Activated T-helper 17 cell treated with anti-CD3 and anti-CD28 coated beads, Interleukin-2, amount 50 U/mL, for 72 hours (primary cell): ENCODE measurements around the gene MYO16. TPM values are rescaled to one million over a fixed set of nuclear protein-coding genes. Genes with fewer than 3 reads are reported as not detected.
"Not testable (repeated sequence)": the region's sequence is repeated elsewhere in the genome, so short reads cannot be mapped to it uniquely, and the experiment has no call there.

Experiments used
- ATAC-seq: fragments of 150-1000 bp; cut with Tn5 transposase; replicated peaks from 2 replicates; pipeline ENCODE4 v1.10.0; 2021; ENCODE audit warnings: mild to moderate bottlenecking, moderate library complexity
- H3K27ac Mint-ChIP-seq: one replicate; pipeline ENCODE4 v1.8.0; 2022; ENCODE audit warnings: mixed read lengths
- H3K27me3 Mint-ChIP-seq: one replicate; pipeline ENCODE4 v1.8.0; 2022; ENCODE audit warnings: mixed read lengths
- H3K36me3 Mint-ChIP-seq: one replicate; pipeline ENCODE4 v1.8.0; 2022; ENCODE audit warnings: low read depth, mild to moderate bottlenecking, mixed read lengths
- H3K4me1 Mint-ChIP-seq: one replicate; pipeline ENCODE4 v1.8.0; 2022; ENCODE audit warnings: mixed read lengths
- H3K4me3 Mint-ChIP-seq: one replicate; pipeline ENCODE4 v1.8.0; 2022; ENCODE audit warnings: mild to moderate bottlenecking, mixed read lengths
- H3K9me3 Mint-ChIP-seq: one replicate; pipeline ENCODE4 v1.8.0; 2022; ENCODE audit warnings: mixed read lengths
- total RNA-seq, 2 donors: library from RNA; stranded (reverse); gene quantifications; one replicate each; pipeline ENCODE4 v1.2.3, GENCODE V29; 2022

Gene MYO16
- total RNA-seq, 2 donors from 2014 or later, result not detected

DNA sequence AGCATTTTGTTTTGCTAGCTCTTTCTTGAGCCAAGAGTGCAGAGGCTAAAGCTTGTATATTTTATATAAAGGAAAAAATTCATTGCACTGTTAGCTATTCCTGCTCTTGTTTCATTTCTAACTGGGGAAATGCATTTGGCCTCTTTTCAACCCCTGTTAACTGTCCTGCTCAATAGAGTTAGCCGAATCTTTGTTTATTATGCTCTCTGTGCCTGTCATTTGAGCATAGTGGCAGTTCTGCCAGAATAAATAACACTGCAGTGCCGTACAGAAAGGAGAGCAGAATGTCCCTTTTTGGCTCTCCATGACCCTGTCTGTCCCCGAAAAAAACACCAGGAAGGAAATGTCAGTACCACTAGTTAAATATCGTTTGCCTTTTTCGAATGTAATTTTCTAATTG, 350.8 kb downstream of the MYO16 start:
- peaks cover 26% of the 10 kb centered on the region for H3K27me3 Mint-ChIP-seq
- H3K4me1 Mint-ChIP-seq, result no peaks in the 10 kb centered on the region
- no peak for ATAC-seq
- H3K4me3 Mint-ChIP-seq, result no peak overlapping the region
- H3K27ac Mint-ChIP-seq, result no peak overlapping the region
- no peaks in the 10 kb centered on the region for H3K9me3 Mint-ChIP-seq
- H3K36me3 Mint-ChIP-seq, result no peaks in the 10 kb centered on the region

GRCh38 chr13:108981407-108981806, 352.0 kb downstream of the MYO16 start:
- Mint-ChIP-seq H3K4me3 (no peak overlapping the region), H3K9me3 (no peaks in the 10 kb centered on the region), H3K4me1 (no peaks in the 10 kb centered on the region), H3K36me3 (no peaks in the 10 kb centered on the region), H3K27me3 (peaks cover 31% of the 10 kb centered on the region), H3K27ac (no peak overlapping the region)
- ATAC-seq, result no peak

GRCh38 chr13:108983273-108983672, 353.9 kb downstream of the MYO16 start:
- H3K4me3 Mint-ChIP-seq, result no peak overlapping the region
- H3K27ac Mint-ChIP-seq, result no peak overlapping the region
- no peaks in the 10 kb centered on the region for H3K9me3 Mint-ChIP-seq
- no peaks in the 10 kb centered on the region for H3K4me1 Mint-ChIP-seq
- ATAC-seq, result no peak
- peaks cover 29% of the 10 kb centered on the region for H3K27me3 Mint-ChIP-seq
- H3K36me3 Mint-ChIP-seq, result no peaks in the 10 kb centered on the region

GRCh38 chr13:108984251-108984920, 355.0 kb downstream of the MYO16 start:
- no peak for ATAC-seq
- Mint-ChIP-seq H3K36me3 (no peaks in the 10 kb centered on the region), H3K27me3 (peaks cover 21% of the 10 kb centered on the region), H3K9me3 (no peaks in the 10 kb centered on the region), H3K4me1 (no peaks in the 10 kb centered on the region), H3K4me3 (no peak overlapping the region), H3K27ac (no peak overlapping the region)

DNA sequence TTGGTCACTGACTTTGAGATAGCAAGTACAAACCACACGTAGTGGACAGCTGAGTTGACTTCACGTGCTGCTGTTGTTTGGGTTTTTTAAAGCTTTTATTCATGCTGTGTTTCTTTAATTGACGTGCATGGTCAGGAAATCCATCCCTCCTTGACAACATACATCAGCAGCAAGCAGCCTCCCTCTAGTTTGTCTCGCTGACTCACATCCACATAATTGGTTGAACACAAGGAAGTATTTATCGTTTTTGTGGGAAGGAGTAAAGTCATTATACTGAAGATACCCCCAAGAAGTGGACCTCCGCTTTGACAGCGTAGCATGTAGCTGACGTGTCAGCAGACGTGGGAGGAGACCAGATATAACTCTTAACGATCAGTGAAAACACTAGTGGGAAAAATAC, 355.8 kb downstream of the MYO16 start:
- Mint-ChIP-seq H3K36me3 (no peaks in the 10 kb centered on the region), H3K27me3 (peaks cover 21% of the 10 kb centered on the region), H3K4me1 (no peaks in the 10 kb centered on the region), H3K9me3 (no peaks in the 10 kb centered on the region), H3K27ac (no peak overlapping the region), H3K4me3 (no peak overlapping the region)
- no peak for ATAC-seq

DNA sequence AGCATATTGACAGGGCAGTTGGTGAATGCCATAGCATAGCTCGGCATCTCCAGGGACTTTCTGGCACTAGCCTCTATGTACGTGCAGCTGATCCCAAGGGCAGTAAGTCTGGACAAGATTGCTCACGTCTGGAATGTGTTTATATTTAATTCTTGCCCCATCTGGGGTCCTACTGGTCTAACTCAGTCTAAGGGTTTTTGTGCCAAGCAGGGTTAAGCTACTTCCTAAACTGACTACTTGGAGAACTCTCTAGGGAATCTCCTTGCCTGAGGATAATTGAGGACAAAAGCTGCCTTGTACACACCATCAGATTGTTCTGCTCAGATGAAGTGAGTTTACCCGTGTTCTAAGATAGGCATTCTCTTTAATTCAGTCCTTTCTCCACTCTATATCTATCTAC, 358.1 kb downstream of the MYO16 start:
- no peaks in the 10 kb centered on the region for H3K9me3 Mint-ChIP-seq

GRCh38 chr13:108987944-108988343, 358.5 kb downstream of the MYO16 start:
- H3K4me1 Mint-ChIP-seq, result no peaks in the 10 kb centered on the region
- no peak for ATAC-seq
- no peaks in the 10 kb centered on the region for H3K9me3 Mint-ChIP-seq
- H3K27ac Mint-ChIP-seq, result no peak overlapping the region
- peaks cover 8% of the 10 kb centered on the region for H3K27me3 Mint-ChIP-seq
- H3K4me3 Mint-ChIP-seq, result no peak overlapping the region
- H3K36me3 Mint-ChIP-seq, result no peaks in the 10 kb centered on the region

More for the DNA sequence above, 358.1 kb downstream of the MYO16 start:
- Mint-ChIP-seq H3K27ac (no peak overlapping the region), H3K4me1 (no peaks in the 10 kb centered on the region), H3K27me3 (peaks cover 8% of the 10 kb centered on the region), H3K4me3 (no peak overlapping the region), H3K36me3 (no peaks in the 10 kb centered on the region)
- ATAC-seq, result no peak

DNA sequence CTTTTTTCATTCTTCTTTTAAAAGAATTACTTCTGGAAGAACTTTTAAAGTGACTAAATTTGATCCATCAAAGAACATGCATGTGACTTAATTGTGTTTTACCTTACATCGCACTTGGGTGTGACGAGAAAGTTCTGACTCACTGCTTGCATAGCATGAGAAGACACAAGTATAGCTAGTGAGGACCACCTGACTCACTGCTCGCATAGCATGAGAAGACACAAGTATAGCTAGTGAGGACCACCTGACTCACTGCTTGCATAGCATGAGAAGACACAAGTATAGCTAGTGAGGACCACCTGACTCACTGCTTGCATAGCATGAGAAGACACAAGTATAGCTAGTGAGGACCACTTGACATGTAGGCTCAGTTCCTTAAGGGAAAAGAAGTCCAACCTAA, 362.0 kb downstream of the MYO16 start:
- not testable (repeated sequence) for H3K27me3 Mint-ChIP-seq, H3K4me3 Mint-ChIP-seq, ATAC-seq, H3K4me1 Mint-ChIP-seq, H3K36me3 Mint-ChIP-seq, H3K27ac Mint-ChIP-seq, H3K9me3 Mint-ChIP-seq

- ATAC-seq, result no peak
- H3K27me3 Mint-ChIP-seq, result no peaks in the 10 kb centered on the region
These were observed 363.9 kb downstream of the MYO16 start for GRCh38 chr13:108993346-108993745.

DNA sequence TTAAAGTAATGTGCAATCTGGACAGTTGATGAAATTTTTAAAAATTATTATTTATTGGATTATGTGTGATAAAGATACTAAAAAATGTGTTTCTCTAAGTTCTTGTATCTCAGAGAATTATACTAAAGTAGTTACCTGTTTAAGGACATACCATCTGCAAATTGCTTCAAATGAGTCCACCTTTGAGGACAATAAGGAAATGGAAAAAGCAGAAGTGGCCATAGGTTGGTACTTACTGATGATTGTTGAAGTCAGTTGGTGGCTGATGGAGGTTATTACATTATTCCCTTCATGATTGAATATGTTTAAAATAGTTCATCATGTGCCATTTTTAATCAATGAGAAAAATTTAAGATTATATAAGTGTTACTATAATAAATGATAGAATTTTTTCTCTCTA, 367.0 kb downstream of the MYO16 start:
- no peak for ATAC-seq
- no peak overlapping the region for H3K27ac Mint-ChIP-seq
- no peaks in the 10 kb centered on the region for H3K9me3 Mint-ChIP-seq
- H3K27me3 Mint-ChIP-seq, result no peaks in the 10 kb centered on the region
- H3K4me3 Mint-ChIP-seq, result no peak overlapping the region
- H3K36me3 Mint-ChIP-seq, result no peaks in the 10 kb centered on the region
- no peaks in the 10 kb centered on the region for H3K4me1 Mint-ChIP-seq

More at GRCh38 chr13:108993346-108993745, 363.9 kb downstream of the MYO16 start:
- H3K4me3 Mint-ChIP-seq, result no peak overlapping the region
- no peaks in the 10 kb centered on the region for H3K36me3 Mint-ChIP-seq
- no peaks in the 10 kb centered on the region for H3K9me3 Mint-ChIP-seq
- H3K27ac Mint-ChIP-seq, result no peak overlapping the region
- H3K4me1 Mint-ChIP-seq, result no peaks in the 10 kb centered on the region

DNA sequence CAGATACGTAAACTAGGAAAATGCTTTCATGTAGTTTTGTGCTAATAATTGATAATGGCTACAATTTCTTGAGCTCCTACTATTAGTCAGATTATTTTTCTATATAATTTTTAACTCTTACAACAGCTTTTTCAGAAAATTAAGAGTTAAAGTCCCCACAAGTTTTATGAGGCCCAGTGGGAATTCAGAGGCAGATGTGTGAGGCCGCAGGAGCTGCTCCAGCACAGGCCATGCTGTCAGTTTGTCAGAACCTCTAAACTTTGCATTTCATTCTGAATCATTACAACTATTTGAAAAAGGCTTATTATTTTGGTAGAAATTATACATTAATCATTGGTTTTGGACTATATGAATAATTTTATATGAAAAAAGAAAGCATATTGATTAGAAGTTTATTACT, 370.8 kb downstream of the MYO16 start:
- Mint-ChIP-seq H3K4me3 (no peak overlapping the region), H3K9me3 (no peaks in the 10 kb centered on the region), H3K27me3 (no peaks in the 10 kb centered on the region), H3K4me1 (no peaks in the 10 kb centered on the region), H3K36me3 (no peaks in the 10 kb centered on the region), H3K27ac (no peak overlapping the region)
- no peak for ATAC-seq

GRCh38 chr13:109002934-109003333, 373.5 kb downstream of the MYO16 start:
- Mint-ChIP-seq H3K27me3 (no peaks in the 10 kb centered on the region), H3K4me1 (no peaks in the 10 kb centered on the region), H3K9me3 (no peaks in the 10 kb centered on the region), H3K4me3 (no peak overlapping the region), H3K27ac (no peak overlapping the region), H3K36me3 (no peaks in the 10 kb centered on the region)
- no peak for ATAC-seq

- Mint-ChIP-seq H3K4me1 (no peaks in the 10 kb centered on the region), H3K36me3 (no peaks in the 10 kb centered on the region), H3K9me3 (no peaks in the 10 kb centered on the region), H3K4me3 (no peak overlapping the region), H3K27ac (no peak overlapping the region), H3K27me3 (no peaks in the 10 kb centered on the region)
- ATAC-seq, result no peak
These were observed 378.5 kb downstream of the MYO16 start for GRCh38 chr13:109007946-109008345.

- Mint-ChIP-seq H3K4me3 (no peak overlapping the region), H3K27ac (no peak overlapping the region), H3K9me3 (no peaks in the 10 kb centered on the region), H3K27me3 (peaks cover 3% of the 10 kb centered on the region), H3K36me3 (no peaks in the 10 kb centered on the region), H3K4me1 (no peaks in the 10 kb centered on the region)
- ATAC-seq, result no peak
These were observed 380.3 kb downstream of the MYO16 start for GRCh38 chr13:109009756-109010155.

- ATAC-seq, result no peak
- H3K4me1 Mint-ChIP-seq, result no peaks in the 10 kb centered on the region
- no peaks in the 10 kb centered on the region for H3K36me3 Mint-ChIP-seq
- H3K4me3 Mint-ChIP-seq, result no peak overlapping the region
- peaks cover 7% of the 10 kb centered on the region for H3K27me3 Mint-ChIP-seq
- H3K9me3 Mint-ChIP-seq, result peaks cover 3% of the 10 kb centered on the region
- H3K27ac Mint-ChIP-seq, result no peak overlapping the region
These were observed 381.5 kb downstream of the MYO16 start for GRCh38 chr13:109010912-109011311.

DNA sequence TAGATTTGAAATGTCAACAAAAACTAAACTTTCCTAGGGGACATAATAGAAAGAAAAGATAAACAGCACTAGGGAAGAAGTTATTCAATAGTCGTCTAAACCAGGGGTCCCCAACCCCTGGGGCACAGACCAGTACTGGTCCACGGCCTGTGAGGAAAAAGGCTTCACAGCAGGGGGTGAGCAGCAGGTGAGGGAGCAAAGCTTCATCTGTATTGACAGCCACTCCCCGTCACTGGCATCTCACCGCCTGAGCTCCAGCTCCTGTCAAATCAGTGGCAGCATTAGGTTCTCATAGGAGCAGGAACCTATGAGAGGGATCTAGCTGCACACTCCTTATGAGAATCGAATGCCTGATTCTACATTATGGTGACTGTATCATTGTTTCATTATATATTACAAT, 382.7 kb downstream of the MYO16 start:
- H3K4me1 Mint-ChIP-seq, result no peaks in the 10 kb centered on the region
- H3K9me3 Mint-ChIP-seq, result peaks cover 4% of the 10 kb centered on the region
- ATAC-seq, result no peak
- no peaks in the 10 kb centered on the region for H3K36me3 Mint-ChIP-seq
- H3K27ac Mint-ChIP-seq, result no peak overlapping the region
- peaks cover 11% of the 10 kb centered on the region for H3K27me3 Mint-ChIP-seq
- H3K4me3 Mint-ChIP-seq, result no peak overlapping the region
